H1 (cell line): ENCODE data around the gene ANK3. TPM values are rescaled to one million over a fixed set of nuclear protein-coding genes. Genes with fewer than 3 reads are reported as not detected.

ENCODE experiments used
- CTCF ChIA-PET: fragments of 300-600 bp; sonication (Branson Sonifier 250); formaldehyde crosslinking; loops from one replicate; lab custom pipeline; 2021; ENCODE audit not compliant: partially characterized antibody; lab: Charles Lee
- POLR2A ChIA-PET: fragments of 300-600 bp; sonication (Branson Sonifier 250); formaldehyde crosslinking; loops from one replicate; lab custom pipeline; 2021; ENCODE audit warnings: inconsistent platforms; ENCODE audit not compliant: partially characterized antibody; lab: Charles Lee
- DNase-seq, 2 experiments: peaks; one replicate each; pipeline versions ENCODE4 v3.0.0 to v3.0.0-alpha.2; 2010 to 2022; ENCODE audit warnings: low spot score in 2 of 2, low read depth in 1 of 2, mixed read lengths in 1 of 2
- FAIRE-seq: peaks from 2 replicates; lab custom pipeline; 2011; peaks lifted over from hg19 to GRCh38; lab: Jason Lieb, UNC
- H2AFZ ChIP-seq: 2 replicates; pipeline ENCODE4 v1.8.1; 2012; ENCODE audit warnings: low read length, inconsistent platforms
- H2AK5ac ChIP-seq: 2 replicates; pipeline ENCODE4 v1.6.1; 2013; ENCODE audit warnings: low read depth, low read length
- H2BK120ac ChIP-seq: replicated peaks from 2 replicates; pipeline ENCODE3; 2013; ENCODE audit warnings: low read depth, low read length, inconsistent platforms
- H2BK12ac ChIP-seq: 2 replicates; pipeline ENCODE4 v1.6.1; 2013; ENCODE audit warnings: low read depth, low read length
- H2BK15ac ChIP-seq: 2 replicates; pipeline ENCODE4 v1.6.1; 2013; ENCODE audit warnings: low read length
- H2BK20ac ChIP-seq: 2 replicates; pipeline ENCODE4 v1.6.1; 2013; ENCODE audit warnings: low read length
- H2BK5ac ChIP-seq: 2 replicates; pipeline ENCODE4 v1.6.1; 2013; ENCODE audit warnings: low read depth, low read length
- H3K14ac ChIP-seq: 2 replicates; pipeline ENCODE4 v1.6.1; 2013; ENCODE audit warnings: inconsistent platforms; ENCODE audit not compliant: insufficient read length
- H3K18ac ChIP-seq: 2 replicates; pipeline ENCODE4 v1.6.1; 2013; ENCODE audit warnings: low read length; ENCODE audit errors: extremely low read depth
- H3K23ac ChIP-seq: 2 replicates; pipeline ENCODE4 v1.6.1; 2013; ENCODE audit warnings: inconsistent platforms; ENCODE audit not compliant: insufficient read length
- H3K23me2 ChIP-seq: 2 replicates; pipeline ENCODE4 v1.6.1; 2013; ENCODE audit warnings: low read depth, low read length
- H3K27ac ChIP-seq: 2 replicates; pipeline ENCODE4 v1.6.1; 2011; ENCODE audit warnings: low read depth, low read length, inconsistent platforms
- H3K27me3 ChIP-seq, 4 experiments: replicated peaks in 1 of 4; 1 replicate in 1 of 4; 2 replicates in 3 of 4; pipeline versions ENCODE4 v1.6.1 to v1.8.1; 2011 to 2013; ENCODE audit warnings: low read length in 3 of 4, mild to moderate bottlenecking in 3 of 4, inconsistent platforms in 2 of 4, mixed read lengths in 2 of 4, moderate library complexity in 1 of 4; ENCODE audit not compliant: control insufficient read depth in 3 of 4, insufficient read depth in 3 of 4; ENCODE audit errors: extremely low read depth in 1 of 4
- H3K36me3 ChIP-seq, 4 experiments: 2 replicates each; pipeline versions ENCODE4 v1.6.1 to v1.8.1; 2011 to 2013; ENCODE audit warnings: mild to moderate bottlenecking in 4 of 4, low read length in 3 of 4, moderate library complexity in 2 of 4, control low read depth in 1 of 4, inconsistent platforms in 1 of 4; ENCODE audit not compliant: insufficient read depth in 4 of 4, control insufficient read depth in 2 of 4
- H3K4ac ChIP-seq: replicated peaks from 2 replicates; pipeline ENCODE3; 2013; ENCODE audit warnings: low read length, low read depth, mixed read lengths, inconsistent platforms; ENCODE audit not compliant: insufficient read length
- H3K4me1 ChIP-seq, 4 experiments: replicated peaks in 1 of 4; 1 replicate in 1 of 4; 2 replicates in 3 of 4; pipeline versions ENCODE4 v1.6.1 to v1.8.1; 2011 to 2013; ENCODE audit warnings: low read length in 3 of 4, inconsistent platforms in 2 of 4, mixed read lengths in 1 of 4; ENCODE audit not compliant: insufficient read depth in 4 of 4, control insufficient read depth in 3 of 4
- H3K4me2 ChIP-seq, 2 experiments: 2 replicates each; pipeline versions ENCODE4 v1.6.1 to v1.8.1; 2011 to 2013; ENCODE audit warnings: low read depth in 2 of 2, low read length in 2 of 2, control low read depth in 1 of 2, inconsistent platforms in 1 of 2, mild to moderate bottlenecking in 1 of 2; ENCODE audit not compliant: insufficient read depth in 1 of 2
- H3K4me3 ChIP-seq, 4 experiments: fragments of 200-600, 300-600 bp in 1 of 4; sonication (generic), shearing (Covaris generic), sonication (Bioruptor Twin) in 1 of 4; 2 replicates each; pipeline versions ENCODE4 v1.5.1 to v1.8.1; 2011 to 2016; ENCODE audit warnings: low read length in 4 of 4, low read depth in 3 of 4, control low read depth in 2 of 4, inconsistent platforms in 2 of 4, mild to moderate bottlenecking in 2 of 4, mixed read lengths in 1 of 4, moderate library complexity in 1 of 4; ENCODE audit not compliant: insufficient read depth in 2 of 4; ENCODE audit errors: extremely low read depth in 1 of 4
- H3K56ac ChIP-seq: replicated peaks from 2 replicates; pipeline ENCODE3; 2013; ENCODE audit warnings: low read depth, mild to moderate bottlenecking, mixed read lengths, low read length, inconsistent platforms; ENCODE audit not compliant: insufficient read length
- H3K79me1 ChIP-seq: 2 replicates; pipeline ENCODE4 v1.6.1; 2013; ENCODE audit warnings: low read depth, low read length, control low read depth
- H3K79me2 ChIP-seq, 2 experiments: 2 replicates each; pipeline versions ENCODE4 v1.6.1 to v1.8.1; 2012 to 2013; ENCODE audit warnings: low read length in 2 of 2, mild to moderate bottlenecking in 2 of 2, inconsistent platforms in 1 of 2; ENCODE audit not compliant: insufficient read depth in 2 of 2, control insufficient read depth in 1 of 2
- H3K9ac ChIP-seq, 4 experiments: replicated peaks in 1 of 4; 1 replicate in 1 of 4; 2 replicates in 3 of 4; pipeline versions ENCODE4 v1.6.1 to v1.8.1; 2011 to 2013; ENCODE audit warnings: low read depth in 3 of 4, low read length in 3 of 4, control low read depth in 2 of 4, mild to moderate bottlenecking in 2 of 4, moderate library complexity in 2 of 4, inconsistent platforms in 1 of 4; ENCODE audit errors: extremely low read depth in 1 of 4
- H3K9me3 ChIP-seq, 2 experiments: 2 replicates each; pipeline versions ENCODE4 v1.6.1 to v1.8.1; 2012 to 2013; ENCODE audit warnings: mild to moderate bottlenecking in 2 of 2, moderate library complexity in 2 of 2, control low read depth in 1 of 2, inconsistent platforms in 1 of 2, low read depth in 1 of 2, low read length in 1 of 2, mixed read lengths in 1 of 2; ENCODE audit not compliant: insufficient read depth in 2 of 2
- H4K20me1 ChIP-seq, 2 experiments: replicated peaks in 1 of 2; 2 replicates each; pipeline versions ENCODE3 to v1.8.1; 2011 to 2013; ENCODE audit warnings: inconsistent platforms in 2 of 2, low read length in 2 of 2, mild to moderate bottlenecking in 1 of 2; ENCODE audit not compliant: insufficient read depth in 2 of 2, control insufficient read depth in 1 of 2
- H4K5ac ChIP-seq: 2 replicates; pipeline ENCODE4 v1.6.1; 2013; ENCODE audit warnings: low read length, low read depth, mixed read lengths, inconsistent platforms; ENCODE audit not compliant: insufficient read length
- H4K8ac ChIP-seq: 2 replicates; pipeline ENCODE4 v1.8.0; 2013; ENCODE audit warnings: mild to moderate bottlenecking, moderate library complexity, low read length, inconsistent platforms; ENCODE audit not compliant: insufficient read depth; ENCODE audit errors: extremely low read depth
- H4K91ac ChIP-seq: replicated peaks from 2 replicates; pipeline ENCODE3; 2013; ENCODE audit warnings: low read length, mixed read lengths, inconsistent platforms; ENCODE audit not compliant: insufficient read length
- BACH1 ChIP-seq: IDR thresholded peaks from 2 replicates; pipeline ENCODE4 v1.6.1; 2012; ENCODE audit warnings: low read length, improper control_type of control experiment
- BRCA1 ChIP-seq: IDR thresholded peaks from 2 replicates; pipeline ENCODE4 v1.6.1; 2012; ENCODE audit warnings: low read depth, low read length, improper control_type of control experiment
- CBX5 ChIP-seq: fragments of 300-800, 300-1000 bp; sonication (generic); IDR thresholded peaks from 2 replicates; pipeline ENCODE4 v1.7.1; 2016; ENCODE audit warnings: antibody characterized with exemption, low read length, low read depth
- CHD2 ChIP-seq: IDR thresholded peaks from 2 replicates; pipeline ENCODE4 v1.6.1; 2012; ENCODE audit warnings: low read length, improper control_type of control experiment
- FOSL1 ChIP-seq: IDR thresholded peaks from 2 replicates; pipeline ENCODE4 v1.6.1; 2011; ENCODE audit warnings: mild to moderate bottlenecking, low read depth, low read length, moderate library complexity; ENCODE audit not compliant: insufficient read depth
- GABPA ChIP-seq: IDR thresholded peaks from 2 replicates; pipeline ENCODE4 v1.6.1; 2011; ENCODE audit warnings: mild to moderate bottlenecking, low read length, moderate library complexity, borderline replicate concordance; ENCODE audit not compliant: insufficient read depth
- JUN ChIP-seq: IDR thresholded peaks from 2 replicates; pipeline ENCODE4 v1.6.1; 2011; ENCODE audit warnings: low read depth, mild to moderate bottlenecking, improper control_type of control experiment, low read length
- POLR2A ChIP-seq, 2 experiments: IDR thresholded peaks; 1 replicate in 1 of 2; 2 replicates in 1 of 2; pipeline ENCODE4 v1.6.1; 2011; ENCODE audit warnings: low read depth in 2 of 2, low read length in 2 of 2, mild to moderate bottlenecking in 2 of 2; ENCODE audit errors: control extremely low read depth in 1 of 2
- POLR2AphosphoS5 ChIP-seq: IDR thresholded peaks from 2 replicates; pipeline ENCODE4 v1.6.1; 2011; ENCODE audit warnings: low read depth, low read length
- POU5F1 ChIP-seq: IDR thresholded peaks from 2 replicates; pipeline ENCODE4 v1.6.1; 2011; ENCODE audit warnings: low read depth, mild to moderate bottlenecking, low read length, moderate library complexity
- RFX5 ChIP-seq: IDR thresholded peaks from 2 replicates; pipeline ENCODE4 v1.6.1; 2011; ENCODE audit warnings: low read depth, low read length, improper control_type of control experiment, borderline replicate concordance
- RXRA ChIP-seq: IDR thresholded peaks from 2 replicates; pipeline ENCODE4 v1.6.1; 2011; ENCODE audit warnings: low read depth, mild to moderate bottlenecking, low read length, moderate library complexity; ENCODE audit not compliant: insufficient read depth
- SP2 ChIP-seq: IDR thresholded peaks from 2 replicates; pipeline ENCODE4 v1.6.1; 2012; ENCODE audit warnings: mild to moderate bottlenecking, low read length, inconsistent platforms
- YY1 ChIP-seq: IDR thresholded peaks from 2 replicates; pipeline ENCODE4 v1.6.1; 2011; ENCODE audit warnings: low read depth, mild to moderate bottlenecking, low read length
- polyA plus RNA-seq, 7 experiments: library from polyadenylated mRNA; depleted of rRNA in 3 of 7; stranded (reverse) in 5 of 7; unstranded in 2 of 7; fragments of >200 nt in 5 of 7; fragments of 200-250 nt in 2 of 7; gene quantifications; 1 replicate in 5 of 7; 2 replicates in 1 of 7; 4 replicates in 1 of 7; pipeline versions ENCODE4 v1.2.1 to v1.2.3, GENCODE V29; 2011 to 2013; ENCODE audit warnings: missing spikeins in 2 of 7, mixed read lengths in 2 of 7
- total RNA-seq: library from RNA; stranded (reverse); fragmentation: NEBNext Ultra II Directional; extraction: Animal tissue kit (Norgen Biotek cat#: 25700); gene quantifications from 2 replicates; pipeline ENCODE4 v1.2.1, GENCODE V29; 2021
- TF ChIP-seq, protein P1 (sequence below): IDR thresholded peaks from 2 replicates; pipeline ENCODE4 v1.6.1; 2011; ENCODE audit warnings: low read depth, mild to moderate bottlenecking, low read length; ENCODE audit not compliant: insufficient read depth
- TF ChIP-seq, protein P2 (sequence below): IDR thresholded peaks from 2 replicates; pipeline ENCODE4 v1.6.1; 2012; ENCODE audit warnings: inconsistent platforms

ANK3 gene
- total and polyA plus RNA-seq, 2 of the 8 experiments (the other 6 are each of a cell fraction or from before 2014, with no cell fraction given): 18.1 to 67.9 TPM

DNA sequence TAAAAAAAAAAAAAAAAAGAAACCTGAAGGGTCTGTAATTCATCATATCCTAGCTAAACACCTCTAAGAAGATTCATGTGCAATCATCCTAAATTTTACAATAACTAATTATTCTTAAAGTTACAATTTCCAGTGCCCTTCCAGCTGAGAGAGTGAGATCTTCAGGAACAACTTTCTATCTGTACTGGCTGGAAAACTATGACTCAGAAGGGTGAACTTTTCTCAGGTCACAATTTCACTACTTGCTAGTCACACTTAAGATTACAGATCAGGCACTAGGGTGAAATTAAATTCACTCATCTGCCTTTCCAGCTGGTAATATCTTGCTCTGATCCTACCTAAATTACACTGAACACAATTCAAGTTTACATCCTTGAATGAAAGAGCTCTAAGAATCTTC lies 158.8 kb downstream of the ANK3 start:
- Histone ChIP-seq H2BK12ac (no peak overlapping the region), H2AK5ac (no peak overlapping the region), H4K8ac (no peak overlapping the region), H3K4me1 (no peaks in the 10 kb centered on the region), H2BK15ac (no peak overlapping the region), H2BK5ac (no peak overlapping the region), H3K18ac (no peak overlapping the region), H3K23ac (no peak overlapping the region), H4K5ac (no peak overlapping the region), H3K4me3 (no peak overlapping the region), H3K14ac (no peak overlapping the region), H3K9ac (no peak overlapping the region), H3K79me2 (no peaks in the 10 kb centered on the region), H2BK20ac (no peak overlapping the region), H4K91ac (no peak overlapping the region), H2BK120ac (no peak overlapping the region), H3K79me1 (no peaks in the 10 kb centered on the region), H3K23me2 (no peaks in the 10 kb centered on the region), H3K56ac (no peak overlapping the region), H3K27ac (no peak overlapping the region), H3K4ac (no peak overlapping the region), H3K27me3 (no peaks in the 10 kb centered on the region), H3K4me2 (no peak overlapping the region), H4K20me1 (no peaks in the 10 kb centered on the region), H3K36me3 (no peaks in the 10 kb centered on the region), H3K9me3 (no peaks in the 10 kb centered on the region), H2AFZ (no peak overlapping the region)
- FAIRE-seq (no peak), DNase-seq (no peak)
- TF ChIP-seq CBX5: no peak
- TF ChIP-seq BACH1: no peak
- TF ChIP-seq, protein P1, sequence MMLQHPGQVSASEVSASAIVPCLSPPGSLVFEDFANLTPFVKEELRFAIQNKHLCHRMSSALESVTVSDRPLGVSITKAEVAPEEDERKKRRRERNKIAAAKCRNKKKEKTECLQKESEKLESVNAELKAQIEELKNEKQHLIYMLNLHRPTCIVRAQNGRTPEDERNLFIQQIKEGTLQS: no peak
- TF ChIP-seq, protein P2, sequence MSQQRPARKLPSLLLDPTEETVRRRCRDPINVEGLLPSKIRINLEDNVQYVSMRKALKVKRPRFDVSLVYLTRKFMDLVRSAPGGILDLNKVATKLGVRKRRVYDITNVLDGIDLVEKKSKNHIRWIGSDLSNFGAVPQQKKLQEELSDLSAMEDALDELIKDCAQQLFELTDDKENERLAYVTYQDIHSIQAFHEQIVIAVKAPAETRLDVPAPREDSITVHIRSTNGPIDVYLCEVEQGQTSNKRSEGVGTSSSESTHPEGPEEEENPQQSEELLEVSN: no peak
- no peak for TF ChIP-seq GABPA
- no peak for TF ChIP-seq SP2
- no peak for TF ChIP-seq BRCA1
- no peak for TF ChIP-seq RFX5
- TF ChIP-seq YY1: no peak
- no peak for TF ChIP-seq POLR2AphosphoS5
- no peak for TF ChIP-seq FOSL1
- TF ChIP-seq RXRA: no peak
- no peak for TF ChIP-seq POLR2A (IDR thresholded peaks at IDR 0.05; ENCODE audit: control extremely low read depth in 1 of 2, low read depth in 2 of 2, low read length in 2 of 2)
- no peak for TF ChIP-seq CHD2
- no peak for TF ChIP-seq JUN
- TF ChIP-seq POU5F1: no peak
- ChIA-PET POLR2A (no interaction called here), CTCF (interaction anchor here (1.9 kb wide), 1 partner anchor 12 kb away, joined by 5 read pairs; no protein-coding TSS in a partner anchor)
